ENCODE results near the gene USP20.

The USP20 gene

GRCh38 chr9:129904734-129905133 is 69.5 kb downstream of the USP20 start:
- in situ Hi-C loops (cut with HindIII; ENCODE audit: low sequenced_read_pairs) = no loop called here

- in situ Hi-C loops (cut with HindIII; ENCODE audit: low sequenced_read_pairs) = no loop called here
Measured at GRCh38 chr9:129906298-129906697, 71.0 kb downstream of the USP20 start.

DNA sequence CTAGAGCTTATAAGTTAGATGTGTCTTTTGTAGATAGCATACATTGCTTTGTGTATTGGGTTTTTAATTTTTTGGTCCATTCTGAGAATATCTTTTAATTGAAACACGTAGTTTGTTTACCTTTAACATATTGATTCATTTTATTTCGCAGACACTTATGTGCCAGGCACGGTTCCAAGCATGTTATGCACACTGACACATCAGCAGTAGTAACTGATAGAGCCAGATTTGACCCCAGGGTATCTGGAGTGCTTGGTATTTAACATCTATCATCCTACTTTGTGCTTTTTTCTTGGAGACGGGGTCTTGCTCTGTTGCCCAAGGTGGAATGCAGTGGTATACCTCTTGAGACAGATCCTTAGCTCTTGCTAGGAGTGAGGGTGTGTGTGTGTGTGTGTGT is 71.9 kb downstream of the USP20 start:
- in situ Hi-C loops (cut with HindIII; ENCODE audit: low sequenced_read_pairs) = no loop called here

DNA sequence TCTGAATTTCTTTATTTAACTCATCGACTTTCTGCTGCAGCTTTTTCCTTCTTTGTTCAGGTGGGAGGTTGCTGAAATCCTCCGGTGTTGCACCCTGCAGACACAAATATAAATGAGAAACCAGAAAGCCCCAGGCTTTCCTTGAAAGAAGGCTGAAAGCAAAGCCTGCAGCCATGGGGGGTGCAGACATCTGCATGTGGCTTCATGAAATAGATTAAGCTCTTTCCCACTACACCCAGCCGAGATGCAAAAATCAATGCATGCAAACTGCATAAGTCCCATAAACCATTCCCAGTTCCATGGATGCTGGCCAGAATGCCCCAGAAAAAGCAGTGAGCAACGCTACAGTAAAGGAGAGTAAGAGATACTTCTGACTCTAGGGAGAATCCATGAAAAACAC is 73.6 kb downstream of the USP20 start:
- in situ Hi-C loops (cut with HindIII; ENCODE audit: low sequenced_read_pairs) = no loop called here

- in situ Hi-C loops (cut with HindIII; ENCODE audit: low sequenced_read_pairs) = no loop called here
Measured at GRCh38 chr9:129909851-129910250, 74.6 kb downstream of the USP20 start.

DNA sequence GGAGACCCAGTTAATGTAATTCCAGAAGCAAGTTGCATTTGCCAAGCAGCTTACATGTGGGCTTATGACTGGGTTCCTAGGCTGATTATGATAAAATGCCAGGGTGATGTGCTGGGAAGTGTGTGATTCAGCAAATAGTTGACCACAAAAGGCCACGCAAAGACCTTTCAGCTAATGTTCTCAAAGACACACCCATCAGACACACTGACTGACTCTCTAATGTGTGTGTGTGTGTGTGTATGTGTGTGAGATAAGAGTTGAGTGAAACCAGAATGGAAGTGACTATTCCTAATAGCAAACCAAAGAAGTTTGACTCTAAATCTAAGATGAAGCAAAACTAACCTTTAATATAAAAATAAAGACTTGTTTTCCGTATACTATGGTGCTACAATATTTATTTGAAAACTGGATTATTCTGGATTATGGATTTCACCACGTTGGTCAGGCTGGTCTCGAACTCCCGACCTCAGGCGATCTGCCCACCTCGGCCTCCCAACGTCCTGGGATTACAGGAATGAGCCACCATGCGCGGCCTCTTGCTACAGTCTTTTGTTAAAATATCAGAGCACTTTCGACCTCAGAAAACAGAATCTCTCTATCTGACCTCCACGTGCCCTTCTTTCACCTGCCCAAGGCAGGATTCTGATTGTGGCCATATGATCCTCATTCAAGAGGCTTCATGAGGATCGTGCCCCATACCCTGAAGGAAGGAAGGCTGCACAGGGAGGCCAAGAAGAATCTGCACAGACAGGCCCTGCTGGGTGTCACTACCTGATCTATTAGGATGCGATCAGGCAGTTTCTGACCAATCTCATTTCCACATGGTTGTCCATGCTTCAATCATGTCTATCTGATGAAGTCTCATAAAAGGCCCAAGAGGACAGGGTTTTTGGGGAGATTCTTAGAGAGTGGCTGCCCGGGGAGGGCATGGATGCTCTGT is 75.6 kb downstream of the USP20 start:
- in situ Hi-C loops (cut with HindIII; ENCODE audit: low sequenced_read_pairs) = no loop called here

DNA sequence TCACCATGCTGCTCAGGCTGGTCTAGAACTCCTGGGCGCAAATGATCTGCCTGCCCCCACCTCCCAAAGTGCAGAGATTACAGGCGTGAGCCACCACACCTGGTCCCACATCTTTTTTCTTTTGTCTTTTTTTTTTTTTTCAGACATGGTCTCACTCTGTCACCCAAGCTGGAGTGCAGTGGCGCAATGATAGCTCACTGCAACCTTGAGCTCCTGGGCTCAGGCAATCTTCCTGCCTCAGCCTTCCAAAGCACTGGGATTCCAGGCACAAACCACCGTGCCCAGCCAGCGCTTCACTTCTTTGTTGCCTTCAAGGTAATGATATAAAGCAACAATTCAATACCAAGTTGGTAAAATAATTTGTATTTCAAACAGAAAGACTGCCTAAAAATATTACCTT is 78.8 kb downstream of the USP20 start:
- in situ Hi-C loops (cut with HindIII; ENCODE audit: low sequenced_read_pairs) = no loop called here

- in situ Hi-C loops (cut with HindIII; ENCODE audit: low sequenced_read_pairs) = no loop called here
Measured at GRCh38 chr9:129916707-129917106, 81.4 kb downstream of the USP20 start.

DNA sequence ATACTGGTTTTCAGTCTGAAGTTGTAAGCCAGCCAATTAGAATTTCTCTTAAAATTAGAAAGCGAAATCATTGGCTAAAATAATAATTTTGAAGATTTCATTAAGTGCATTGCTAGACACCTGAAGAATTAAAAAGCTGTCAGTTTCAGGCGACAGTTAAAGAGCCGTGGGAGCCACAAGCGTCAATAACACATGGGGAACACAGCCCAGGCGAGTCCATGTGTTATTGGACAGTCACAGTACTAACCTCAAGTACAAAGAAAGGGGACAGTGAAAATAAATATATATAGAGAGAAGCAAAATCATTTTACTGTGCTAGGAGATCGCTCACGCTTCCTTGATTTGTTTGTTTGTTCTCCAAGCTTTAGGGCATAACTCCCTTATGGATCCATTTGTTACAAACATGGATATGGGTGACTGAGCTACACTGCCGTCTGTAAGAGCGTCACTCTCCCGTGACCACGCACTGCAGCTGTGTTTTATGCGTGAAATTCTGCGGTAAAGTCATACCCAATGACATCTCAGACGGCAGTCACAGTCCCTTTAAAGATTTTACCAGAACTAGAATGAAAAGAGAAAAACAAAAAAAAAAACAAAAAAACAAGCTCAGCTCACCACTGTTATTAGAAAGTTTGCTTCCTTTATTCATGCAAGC is 83.2 kb downstream of the USP20 start:
- in situ Hi-C loops (cut with HindIII; ENCODE audit: low sequenced_read_pairs) = no loop called here

DNA sequence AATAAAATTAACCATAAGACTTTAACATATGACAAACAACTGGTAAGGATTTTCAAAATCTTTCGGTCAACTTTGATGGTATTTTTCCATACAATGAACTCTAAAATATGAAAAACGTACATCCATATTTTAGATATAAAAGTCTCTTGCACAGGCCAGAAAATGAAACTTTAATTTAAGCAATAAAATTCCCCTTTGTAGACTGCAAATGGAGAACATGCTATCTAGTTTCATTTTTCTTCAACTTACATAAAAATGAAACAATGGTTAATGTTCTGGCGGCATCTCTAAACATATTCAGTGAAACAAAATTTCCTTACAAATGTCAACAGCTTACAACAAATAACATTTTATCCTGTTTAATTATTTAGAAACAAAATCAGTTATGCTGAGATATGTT is 84.0 kb downstream of the USP20 start:
- in situ Hi-C loops (cut with HindIII; ENCODE audit: low sequenced_read_pairs) = no loop called here

GRCh38 chr9:129919841-129920240 is 84.6 kb downstream of the USP20 start:
- in situ Hi-C loops (cut with HindIII; ENCODE audit: low sequenced_read_pairs) = loop anchor here (10.0 kb wide), 1 partner anchor 55 kb away; no protein-coding TSS in a partner anchor

DNA sequence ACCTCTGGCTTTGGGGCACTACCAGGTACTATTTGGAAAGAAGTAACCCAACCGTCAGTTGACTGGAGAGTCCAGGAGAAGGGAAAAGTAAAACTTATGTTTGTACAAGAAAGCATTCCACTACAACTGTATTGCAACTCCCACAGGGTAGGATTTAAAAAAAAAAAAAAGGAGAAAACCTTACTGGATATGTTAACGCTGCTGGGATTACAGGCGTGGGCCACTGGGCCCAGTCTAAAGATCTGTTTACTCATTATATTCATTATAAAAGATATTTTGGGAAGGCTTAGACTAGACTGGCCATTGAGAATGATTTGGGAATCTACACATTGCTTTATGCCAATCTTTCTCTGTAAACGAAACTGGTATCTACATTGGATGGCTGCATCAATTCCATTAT is 86.6 kb downstream of the USP20 start:
- in situ Hi-C loops (cut with HindIII; ENCODE audit: low sequenced_read_pairs) = loop anchor here (10.0 kb wide), 1 partner anchor 53 kb away; no protein-coding TSS in a partner anchor

DNA sequence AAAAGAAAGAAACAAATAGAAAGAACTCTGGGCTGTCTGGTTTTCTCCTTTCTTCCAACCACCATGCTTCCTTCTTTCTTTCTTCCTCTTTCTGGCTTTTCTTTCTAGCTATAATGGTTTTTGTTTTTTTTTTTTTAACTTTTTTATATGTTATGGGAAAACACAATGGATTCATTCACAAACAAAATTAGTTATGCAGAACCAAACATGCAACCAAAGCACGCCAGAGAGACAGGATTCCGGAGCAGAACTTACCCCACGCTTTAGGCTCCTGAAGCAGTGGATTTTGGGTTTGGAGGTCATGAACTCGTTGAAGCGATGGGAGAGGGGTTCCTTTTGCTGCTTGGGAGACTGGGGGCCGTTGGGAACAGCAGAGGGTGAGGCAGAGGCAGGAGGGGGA is 88.3 kb downstream of the USP20 start:
- in situ Hi-C loops (cut with HindIII; ENCODE audit: low sequenced_read_pairs) = loop anchor here (10.0 kb wide), 1 partner anchor 51 kb away; no protein-coding TSS in a partner anchor

- in situ Hi-C loops (cut with HindIII; ENCODE audit: low sequenced_read_pairs) = loop anchor here (10.0 kb wide), 1 partner anchor 45 kb away; no protein-coding TSS in a partner anchor
Measured at GRCh38 chr9:129929496-129930125, 94.4 kb downstream of the USP20 start.

DNA sequence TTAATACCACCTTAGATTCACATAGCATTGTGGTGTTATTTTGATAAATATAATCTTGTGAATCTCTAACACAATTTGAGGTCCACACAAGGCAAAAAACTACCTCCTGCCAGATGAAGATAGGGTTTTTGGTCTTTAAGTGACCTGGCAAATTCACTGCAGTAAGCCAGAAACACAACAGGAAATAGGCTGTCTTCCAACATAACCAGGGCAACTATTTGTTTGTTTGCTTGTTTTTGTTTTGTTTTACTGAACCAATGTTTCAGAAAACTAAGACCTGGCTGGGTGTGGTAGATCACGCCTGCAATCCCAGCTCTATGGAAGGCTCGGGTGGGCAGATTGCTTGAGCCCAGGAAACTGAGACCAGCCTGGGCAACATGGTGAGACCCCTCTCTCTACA is 95.5 kb downstream of the USP20 start:
- in situ Hi-C loops (cut with HindIII; ENCODE audit: low sequenced_read_pairs) = no loop called here
